MM.1S (cell line): ENCODE data around the gene IRAK3.

ENCODE experiments used
- DNase-seq: peaks from one replicate; pipeline ENCODE4 v3.0.0-alpha.2; 2015
- H2AFZ ChIP-seq: fragments of 300-600 bp; sonication (generic); 2 replicates; pipeline ENCODE4 v1.6.0; 2016; ENCODE audit warnings: antibody characterized with exemption, low read length
- H3F3A ChIP-seq: fragments of 300-600 bp; sonication (generic); 2 replicates; pipeline ENCODE4 v1.6.1; 2016; ENCODE audit warnings: mild to moderate bottlenecking, antibody characterized with exemption, low read length, moderate library complexity, mixed read lengths; ENCODE audit not compliant: insufficient read depth
- H3K27ac ChIP-seq: fragments of 300-600 bp; sonication (generic); 2 replicates; pipeline ENCODE4 v1.5.1; 2016; ENCODE audit warnings: mild to moderate bottlenecking, low read length
- H3K27me3 ChIP-seq: fragments of 300-600 bp; sonication (generic); replicated peaks from 2 replicates; pipeline ENCODE4 v1.6.0; 2016; ENCODE audit warnings: low read length; ENCODE audit not compliant: insufficient read depth
- H3K36me3 ChIP-seq: fragments of 300-600 bp; sonication (generic); replicated peaks from 2 replicates; pipeline ENCODE4 v1.6.1; 2016; ENCODE audit warnings: mild to moderate bottlenecking, low read length, mixed read lengths; ENCODE audit not compliant: insufficient read depth
- H3K4me1 ChIP-seq: fragments of 300-600 bp; sonication (generic); 2 replicates; pipeline ENCODE4 v1.6.1; 2016; ENCODE audit warnings: low read length, mixed read lengths
- H3K4me2 ChIP-seq: fragments of 300-600 bp; sonication (generic); 2 replicates; pipeline ENCODE4 v1.6.0; 2016; ENCODE audit warnings: low read depth, low read length
- H3K4me3 ChIP-seq: fragments of 300-600 bp; sonication (generic); 2 replicates; pipeline ENCODE4 v1.5.1; 2016; ENCODE audit warnings: low read length, mixed read lengths
- H3K79me2 ChIP-seq: fragments of 300-600 bp; sonication (generic); 2 replicates; pipeline ENCODE4 v1.6.1; 2016; ENCODE audit warnings: mixed run types, low read length, mixed read lengths
- H3K9ac ChIP-seq: fragments of 300-600 bp; sonication (generic); 2 replicates; pipeline ENCODE4 v1.6.1; 2016; ENCODE audit warnings: low read length, mixed read lengths
- H3K9me2 ChIP-seq: fragments of 300-600 bp; sonication (generic); replicated peaks from 2 replicates; pipeline ENCODE4 v1.6.1; 2016; ENCODE audit warnings: mild to moderate bottlenecking, low read length, mixed read lengths; ENCODE audit not compliant: insufficient read depth
- H3K9me3 ChIP-seq: fragments of 300-600 bp; sonication (generic); replicated peaks from 2 replicates; pipeline ENCODE4 v1.6.1; 2016; ENCODE audit warnings: mild to moderate bottlenecking, low read length, mixed read lengths; ENCODE audit not compliant: insufficient read depth
- H4K20me1 ChIP-seq: fragments of 300-600 bp; sonication (generic); 2 replicates; pipeline ENCODE4 v1.6.1; 2016; ENCODE audit warnings: mild to moderate bottlenecking, low read length, moderate library complexity, mixed read lengths; ENCODE audit not compliant: insufficient read depth
- CTCF ChIP-seq: fragments of 300-600 bp; sonication (generic); IDR thresholded peaks from 2 replicates; pipeline ENCODE4 v1.5.1; 2016; ENCODE audit warnings: antibody characterized with exemption, low read length, mixed read lengths
- EZH2 ChIP-seq: fragments of 300-600 bp; sonication (generic); optimal IDR thresholded peaks from 2 replicates; pipeline ENCODE3; 2017; ENCODE audit warnings: low read depth, mild to moderate bottlenecking, antibody characterized with exemption, low read length, mixed read lengths
- EZH2phosphoT487 ChIP-seq: fragments of 300-600 bp; sonication (generic); IDR thresholded peaks from 2 replicates; pipeline ENCODE4 v1.6.1; 2018; ENCODE audit warnings: antibody characterized with exemption, low read length

The IRAK3 gene

GRCh38 chr12:66255737-66256136 is 66.7 kb downstream of the IRAK3 start:
- TF ChIP-seq CTCF (no peak), EZH2phosphoT487 (no peak), EZH2 (no peak)
- H3K27me3 ChIP-seq: no peaks in the 10 kb centered on the region
- H3K79me2 ChIP-seq: no peaks in the 10 kb centered on the region

GRCh38 chr12:66258011-66258410 is 69.0 kb downstream of the IRAK3 start:
- no peak for TF ChIP-seq EZH2
- TF ChIP-seq EZH2phosphoT487: no peak
- TF ChIP-seq CTCF: no peak
- no peak overlapping the region for H3K4me3 ChIP-seq
- H2AFZ ChIP-seq: no peak overlapping the region

More at GRCh38 chr12:66255737-66256136, 66.7 kb downstream of the IRAK3 start:
- H3K4me1 ChIP-seq: no peaks in the 10 kb centered on the region
- no peak overlapping the region for H3K4me3 ChIP-seq
- no peak overlapping the region for H2AFZ ChIP-seq
- H3K36me3 ChIP-seq: no peaks in the 10 kb centered on the region
- no peaks in the 10 kb centered on the region for H3K9me2 ChIP-seq
- no peaks in the 10 kb centered on the region for H4K20me1 ChIP-seq
- no peaks in the 10 kb centered on the region for H3F3A ChIP-seq
- H3K27ac ChIP-seq: no peak overlapping the region
- H3K9me3 ChIP-seq: no peaks in the 10 kb centered on the region
- H3K9ac ChIP-seq: no peak overlapping the region
- DNase-seq: no peak
- no peak overlapping the region for H3K4me2 ChIP-seq

GRCh38 chr12:66262737-66263136 is 73.7 kb downstream of the IRAK3 start:
- no peak for DNase-seq
- H3K27me3 ChIP-seq: no peaks in the 10 kb centered on the region
- H3K36me3 ChIP-seq: no peaks in the 10 kb centered on the region
- no peak overlapping the region for H3K9ac ChIP-seq
- no peaks in the 10 kb centered on the region for H3K9me2 ChIP-seq
- no peak overlapping the region for H3K4me2 ChIP-seq
- no peak overlapping the region for H2AFZ ChIP-seq
- no peak for TF ChIP-seq EZH2
- TF ChIP-seq EZH2phosphoT487: no peak
- no peaks in the 10 kb centered on the region for H4K20me1 ChIP-seq
- no peaks in the 10 kb centered on the region for H3K79me2 ChIP-seq
- H3K9me3 ChIP-seq: no peaks in the 10 kb centered on the region
- no peaks in the 10 kb centered on the region for H3F3A ChIP-seq
- no peak overlapping the region for H3K27ac ChIP-seq
- peaks cover 10% of the 10 kb centered on the region; the same call in 1 of the 2 replicates for H3K4me1 ChIP-seq
- H3K4me3 ChIP-seq: no peak overlapping the region

More at GRCh38 chr12:66258011-66258410, 69.0 kb downstream of the IRAK3 start:
- Histone ChIP-seq H3K36me3 (no peaks in the 10 kb centered on the region), H3K9ac (no peak overlapping the region), H3K9me3 (no peaks in the 10 kb centered on the region), H3K27ac (no peak overlapping the region), H3K27me3 (no peaks in the 10 kb centered on the region), H4K20me1 (no peaks in the 10 kb centered on the region), H3F3A (no peaks in the 10 kb centered on the region), H3K4me2 (no peak overlapping the region), H3K4me1 (no peaks in the 10 kb centered on the region), H3K79me2 (no peaks in the 10 kb centered on the region), H3K9me2 (no peaks in the 10 kb centered on the region)
- DNase-seq: no peak

- no peak for TF ChIP-seq EZH2
- TF ChIP-seq EZH2phosphoT487: no peak
- no peaks in the 10 kb centered on the region for H4K20me1 ChIP-seq
- no peak overlapping the region for H3K9ac ChIP-seq
- H3F3A ChIP-seq: no peaks in the 10 kb centered on the region
- DNase-seq: no peak
- H3K4me3 ChIP-seq: no peak overlapping the region
- H3K4me2 ChIP-seq: no peak overlapping the region
- no peaks in the 10 kb centered on the region for H3K9me2 ChIP-seq
- H3K9me3 ChIP-seq: no peaks in the 10 kb centered on the region
- no peaks in the 10 kb centered on the region for H3K79me2 ChIP-seq
- H3K27me3 ChIP-seq: no peaks in the 10 kb centered on the region
- H3K27ac ChIP-seq: no peak overlapping the region
- H3K36me3 ChIP-seq: no peaks in the 10 kb centered on the region
- H2AFZ ChIP-seq: no peak overlapping the region
- peaks cover 14% of the 10 kb centered on the region; the same call in 1 of the 2 replicates for H3K4me1 ChIP-seq
Observed at GRCh38 chr12:66268562-66268961, 79.5 kb downstream of the IRAK3 start.
